GM19328 (cell line): Measurements from ENCODE around the gene CELF4.
A peak's percentile ranks its signal among the peaks of the same experiment; 100 is the strongest.

Experiments
- ATAC-seq: cut with Tn5 transposase; IDR thresholded peaks from one replicate; pipeline ENCODE4 v1.9.1; 2021; ENCODE audit warnings: mild to moderate bottlenecking, moderate library complexity; ENCODE audit not compliant: unreplicated experiment

Gene CELF4

DNA sequence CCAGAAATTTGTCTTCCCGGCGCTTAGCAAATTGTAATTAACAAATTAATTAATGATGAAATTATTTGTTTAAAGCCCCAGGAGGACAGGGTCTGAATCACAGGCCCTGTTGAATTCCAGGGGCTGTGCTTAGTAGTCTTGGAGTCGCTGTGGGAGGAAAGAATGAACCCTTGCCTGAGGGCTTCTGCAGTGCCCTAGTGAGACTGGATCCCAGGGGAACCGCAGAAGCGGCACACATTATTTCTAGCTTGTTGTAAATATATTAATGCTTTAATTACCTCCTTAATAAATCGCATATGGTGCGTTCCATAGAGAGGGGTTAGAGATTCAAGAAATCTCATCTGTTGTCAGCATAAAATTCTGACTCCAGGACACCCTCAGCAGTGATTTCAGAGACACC is 235.4 kb downstream of the CELF4 start:
- ATAC-seq, result no peak

GRCh38 chr18:37328946-37329719 is 236.5 kb downstream of the CELF4 start:
- no peak for ATAC-seq

- ATAC-seq, result no peak
Observed at GRCh38 chr18:37327063-37327577, 238.5 kb downstream of the CELF4 start.

DNA sequence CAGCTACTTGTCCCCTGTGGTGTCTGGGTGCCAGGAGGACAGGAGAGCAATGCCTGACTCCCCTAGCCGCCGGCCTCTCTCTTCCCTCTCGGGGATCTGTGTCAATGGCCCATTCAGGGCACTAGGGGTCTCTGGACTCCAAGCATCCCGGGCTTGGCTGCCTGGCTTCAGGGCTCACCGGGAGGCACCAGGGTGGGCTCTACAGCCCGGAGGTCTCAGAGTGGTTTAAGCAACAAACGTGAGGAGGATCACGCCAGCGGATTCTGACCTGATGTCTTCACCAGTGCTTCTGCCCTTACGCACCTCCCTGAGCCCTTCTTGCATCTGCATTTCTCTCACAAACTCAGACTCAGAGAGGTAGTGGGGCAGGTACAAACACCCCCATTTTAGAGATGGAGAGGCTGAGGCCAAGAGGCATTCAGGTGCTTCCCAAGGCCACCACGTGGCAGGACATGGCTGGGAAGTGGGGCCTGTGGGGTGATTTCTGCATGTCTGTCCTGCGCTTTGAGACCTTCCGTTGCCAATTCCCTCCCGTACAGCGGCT is 243.0 kb downstream of the CELF4 start:
- ATAC-seq, result peak; percentile 85

DNA sequence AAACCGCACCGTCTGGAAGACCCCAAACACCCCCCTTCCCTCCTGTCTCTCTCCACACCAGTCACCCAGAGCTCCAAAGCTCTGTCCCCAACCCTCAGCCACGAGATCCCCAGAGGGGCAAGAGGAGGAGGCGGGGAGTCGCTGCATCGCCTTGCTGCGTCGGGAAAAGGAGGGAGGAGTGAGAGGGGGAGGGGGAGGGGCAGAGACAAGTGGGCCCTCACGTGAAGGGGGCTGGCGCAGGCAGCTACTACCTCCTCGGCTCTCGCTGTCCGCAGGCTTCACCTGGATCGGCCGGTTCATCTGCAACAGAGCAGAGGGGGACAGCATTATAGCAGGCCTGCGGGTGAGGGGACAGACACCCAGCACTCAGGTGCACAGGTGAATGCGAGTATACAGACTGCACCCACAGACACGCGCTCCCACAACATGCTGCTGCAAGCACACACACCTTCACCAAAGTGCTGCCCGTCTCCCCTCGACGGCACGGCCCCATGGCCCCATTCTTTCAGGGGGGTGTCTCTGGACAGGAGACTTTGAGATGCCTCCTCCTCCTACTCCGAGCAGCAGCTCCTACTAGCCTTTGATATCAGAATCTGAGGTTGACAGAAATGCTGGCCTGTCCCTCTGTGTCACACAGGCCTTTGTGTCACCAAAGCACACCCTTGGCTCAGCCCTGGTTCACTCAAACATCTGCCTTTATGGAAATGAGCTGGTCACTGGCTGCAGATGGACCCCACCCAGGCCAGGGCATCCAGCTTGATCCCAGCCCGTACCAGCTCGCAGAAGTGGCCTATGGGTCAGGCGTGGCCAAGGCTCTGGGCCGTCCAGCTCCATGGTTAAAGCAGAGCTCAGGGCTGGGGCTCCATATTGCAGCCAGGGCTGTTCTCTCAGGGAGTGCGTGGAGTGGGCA is 243.8 kb downstream of the CELF4 start:
- ATAC-seq, result no peak

DNA sequence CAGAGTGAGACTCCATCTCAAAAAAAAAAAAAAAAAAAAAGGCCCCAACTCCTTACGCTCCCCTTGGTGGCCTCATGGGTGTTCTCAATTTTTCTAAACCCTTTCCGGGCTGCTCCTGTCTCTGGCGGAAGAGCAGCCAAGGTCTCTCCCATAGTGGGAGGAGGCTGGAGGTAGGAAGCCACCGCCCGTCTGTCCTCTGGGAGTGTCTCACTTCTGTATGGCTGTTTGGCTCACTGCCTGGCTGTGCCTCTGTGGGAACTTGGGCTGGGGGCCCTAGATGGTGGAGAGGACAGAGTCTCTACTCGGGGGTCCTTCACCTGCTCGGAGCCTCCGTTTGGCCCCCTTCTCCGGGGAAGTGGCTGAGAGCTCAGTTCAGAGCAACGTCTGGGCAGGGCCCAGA is 245.3 kb downstream of the CELF4 start:
- ATAC-seq, result no peak

- no peak for ATAC-seq
Observed at GRCh38 chr18:37318360-37319355, 246.9 kb downstream of the CELF4 start.

GRCh38 chr18:37317486-37317885 is 248.1 kb downstream of the CELF4 start:
- no peak for ATAC-seq

- ATAC-seq, result no peak
Observed at GRCh38 chr18:37316468-37316867, 249.1 kb downstream of the CELF4 start.

GRCh38 chr18:37315935-37316334 is 249.7 kb downstream of the CELF4 start:
- ATAC-seq, result no peak

DNA sequence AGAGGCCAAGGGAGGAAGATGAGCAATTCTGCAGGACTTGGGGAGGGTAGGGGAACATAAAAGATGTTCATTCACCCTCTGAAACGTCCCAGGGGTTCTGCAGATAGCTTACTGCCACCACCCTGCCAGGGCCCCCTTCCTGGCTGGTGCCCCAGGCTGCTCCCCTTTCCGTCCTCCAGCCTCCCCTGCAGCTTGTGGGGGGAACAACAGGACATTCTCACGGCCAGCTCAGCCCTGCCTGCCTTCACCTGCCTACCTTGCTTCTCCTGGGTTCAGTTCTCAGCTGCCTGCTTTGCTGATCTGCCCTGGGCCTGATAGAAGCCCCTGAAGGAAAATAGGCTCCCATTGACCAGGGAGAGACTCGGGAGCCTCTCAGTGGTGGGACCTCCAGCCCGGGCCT is 251.1 kb downstream of the CELF4 start:
- no peak for ATAC-seq

- ATAC-seq, result no peak
Observed at GRCh38 chr18:37313624-37314023, 252.0 kb downstream of the CELF4 start.

GRCh38 chr18:37309861-37310260 is 255.7 kb downstream of the CELF4 start:
- no peak for ATAC-seq

DNA sequence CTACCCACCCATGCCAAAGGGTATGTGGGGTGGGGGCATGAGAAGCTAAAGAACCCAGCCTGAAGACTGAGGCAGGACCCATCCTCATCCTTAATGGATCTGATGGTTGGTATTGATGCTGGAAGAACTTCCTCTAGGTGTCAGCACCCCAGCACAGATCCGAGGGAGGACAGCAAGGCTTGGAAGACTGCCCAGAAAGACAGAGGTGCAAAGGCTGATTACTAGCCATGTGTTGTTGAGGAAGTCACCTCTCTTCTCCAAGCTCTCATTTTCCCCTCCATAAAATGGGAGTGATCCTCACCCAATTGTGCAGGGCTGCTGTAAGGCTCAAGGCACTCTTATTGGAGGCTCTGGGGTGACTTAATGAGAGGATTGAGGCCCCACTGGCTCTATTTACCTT is 256.5 kb downstream of the CELF4 start:
- no peak for ATAC-seq

DNA sequence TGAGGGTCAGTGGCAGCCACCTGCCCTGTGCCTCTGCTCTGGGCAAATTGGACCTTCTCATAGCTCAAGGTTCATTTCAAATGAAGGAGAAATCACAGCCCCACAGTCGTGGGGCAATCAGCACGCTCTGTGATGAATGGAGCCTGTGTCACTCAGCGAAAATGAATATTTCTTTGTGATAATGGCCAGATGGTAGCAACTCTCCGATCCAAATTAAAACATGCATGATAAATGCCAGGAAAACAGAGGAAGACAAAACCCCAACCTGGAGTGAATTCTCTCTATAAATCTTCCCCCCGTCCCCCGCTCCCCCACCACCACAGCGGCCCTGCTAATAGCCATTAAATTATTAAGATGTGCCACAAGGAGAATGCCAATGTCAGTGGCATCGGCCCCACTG is 258.4 kb downstream of the CELF4 start:
- no peak for ATAC-seq

- ATAC-seq, result no peak
Observed at GRCh38 chr18:37306432-37306831, 259.2 kb downstream of the CELF4 start.

GRCh38 chr18:37305066-37305465 is 260.5 kb downstream of the CELF4 start:
- no peak for ATAC-seq

GRCh38 chr18:37304012-37304680 is 261.5 kb downstream of the CELF4 start:
- no peak for ATAC-seq

DNA sequence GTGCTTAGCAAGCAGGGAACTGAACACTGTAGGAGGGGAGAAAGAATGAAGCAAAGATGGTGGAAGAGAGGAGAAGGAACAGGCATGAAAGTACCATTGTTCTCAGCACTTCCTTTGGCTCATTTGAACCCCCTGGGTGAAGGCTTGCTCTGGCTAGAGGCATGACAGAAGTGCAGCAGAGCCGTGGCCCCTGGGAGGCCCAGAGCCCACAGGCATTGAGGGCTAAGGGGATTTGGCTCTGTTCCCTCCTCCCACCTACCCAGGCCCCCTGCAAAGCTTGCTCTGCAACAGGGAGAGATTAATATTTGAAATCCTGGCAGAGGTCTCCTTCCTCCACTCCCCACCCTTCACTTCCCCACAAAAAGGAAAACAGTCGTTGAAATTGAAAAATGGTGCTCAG is 262.6 kb downstream of the CELF4 start:
- no peak for ATAC-seq

DNA sequence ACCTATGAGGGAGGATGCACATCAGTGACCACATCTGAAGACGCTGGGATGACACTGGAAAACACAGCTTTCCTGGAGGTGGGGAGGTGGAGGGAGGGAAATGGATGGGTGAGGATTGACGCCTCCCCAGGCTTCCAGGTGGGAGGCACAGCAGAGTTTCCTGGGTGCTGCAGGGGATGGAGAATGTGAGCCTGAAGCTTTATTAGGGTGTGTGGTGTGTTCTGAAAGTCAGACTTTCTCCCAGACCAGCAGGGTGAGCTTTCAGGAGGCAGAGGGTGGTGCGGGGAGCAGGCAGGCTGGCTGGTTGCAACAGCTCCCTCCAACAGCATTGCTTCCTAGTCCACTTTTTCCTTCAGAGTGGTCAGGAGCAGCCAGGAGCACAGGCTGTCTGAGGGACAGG is 263.1 kb downstream of the CELF4 start:
- no peak for ATAC-seq
